T-helper 2 cell treated with Interferon-gamma antibody and Interleukin-4, amounts not matched to agents 100 ng/mL and 5 ng/mL, for 36 hours (primary cell): Measurements from ENCODE around the gene SLC38A2. TPM values are rescaled to one million over a fixed set of nuclear protein-coding genes. Genes with fewer than 3 reads are reported as not detected.

Experiments used
- intact Hi-C: fragments of 100-400 bp; cut with micrococcal nuclease; formaldehyde crosslinking; loops from one replicate; pipeline ENCODE4 v1.15.1; 2023
- total RNA-seq: library from RNA; stranded (reverse); gene quantifications from 2 replicates; pipeline ENCODE4 v1.2.3, GENCODE V29; 2022

SLC38A2 gene
- total RNA-seq, 1 donor from 2014 or later, result 168 TPM

GRCh38 chr12:46377678-46378077 is 5.1 kb upstream of the SLC38A2 start:
- intact Hi-C loops, result loop anchor here (10.0 kb wide), 1 partner anchor 987 kb away; no protein-coding TSS in a partner anchor

DNA sequence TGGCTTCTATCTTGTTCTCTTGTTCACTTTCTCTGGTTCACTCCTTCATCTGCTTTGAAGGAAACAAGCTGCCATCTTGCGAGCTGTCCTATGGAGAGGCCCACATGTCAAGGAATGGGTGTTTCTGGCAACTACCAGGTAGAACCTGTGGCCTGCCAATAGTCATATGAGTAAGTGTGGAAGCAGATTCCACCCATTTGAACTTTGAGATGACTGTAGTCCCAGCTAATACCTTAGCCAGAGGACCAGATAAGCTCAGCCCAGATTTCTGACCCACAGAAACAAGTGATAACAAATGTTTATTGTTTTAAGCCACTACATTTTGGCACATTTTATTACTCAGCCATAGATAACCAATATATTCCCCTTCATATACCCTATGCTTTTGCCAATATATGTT is 4.0 kb upstream of the SLC38A2 start:
- intact Hi-C loops, result loop anchor here (10.0 kb wide), 1 partner anchor 988 kb away; no protein-coding TSS in a partner anchor

DNA sequence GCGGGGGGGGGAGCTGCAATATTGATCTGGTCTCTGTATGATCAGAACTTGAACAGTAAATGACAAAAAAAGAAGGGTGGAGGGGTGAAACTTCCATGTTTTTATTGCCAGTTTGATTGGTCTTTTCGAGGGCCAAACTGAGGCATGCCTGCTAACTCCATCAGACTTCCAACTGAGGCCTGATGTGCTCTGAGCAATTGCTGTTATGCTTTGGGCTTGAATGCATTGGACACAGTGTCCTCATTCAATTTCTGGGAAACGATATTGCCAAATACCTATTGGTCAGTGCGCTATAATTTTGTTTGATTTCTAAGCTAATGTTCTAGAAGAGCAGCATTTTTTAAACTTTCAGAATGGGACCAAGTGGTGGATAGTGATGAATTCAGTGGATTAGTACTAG is 2.1 kb upstream of the SLC38A2 start:
- intact Hi-C loops, result loop anchor here (5.0 to 10.0 kb wide), 4 partner anchors 98 to 1333 kb away; partner anchors contain the start of genes ARID2 and RPAP3

- intact Hi-C loops, result loop anchor here (5.0 to 10.0 kb wide), 4 partner anchors 98 to 1333 kb away; partner anchors contain the start of genes ARID2 and RPAP3
Observed at GRCh38 chr12:46374310-46374709, 1.7 kb upstream of the SLC38A2 start.

GRCh38 chr12:46373301-46374296 is 1.0 kb upstream of the SLC38A2 start:
- intact Hi-C loops, result loop anchor here (2.0 to 10.0 kb wide), 5 partner anchors 99 to 1334 kb away; partner anchors contain the start of genes ARID2 and RPAP3

GRCh38 chr12:46371718-46372543 is 642 bp downstream of the SLC38A2 start:
- intact Hi-C loops, result loop anchor here (1.0 to 10.0 kb wide), 15 partner anchors 11 to 1335 kb away; partner anchors contain the start of genes ARID2, RPAP3, SCAF11 and SLC38A1

- intact Hi-C loops, result loop anchor here (1.0 to 10.0 kb wide), 8 partner anchors 10 to 1336 kb away; partner anchors contain the start of genes ARID2 and RPAP3
Observed at GRCh38 chr12:46370792-46371717, 1.5 kb downstream of the SLC38A2 start.

DNA sequence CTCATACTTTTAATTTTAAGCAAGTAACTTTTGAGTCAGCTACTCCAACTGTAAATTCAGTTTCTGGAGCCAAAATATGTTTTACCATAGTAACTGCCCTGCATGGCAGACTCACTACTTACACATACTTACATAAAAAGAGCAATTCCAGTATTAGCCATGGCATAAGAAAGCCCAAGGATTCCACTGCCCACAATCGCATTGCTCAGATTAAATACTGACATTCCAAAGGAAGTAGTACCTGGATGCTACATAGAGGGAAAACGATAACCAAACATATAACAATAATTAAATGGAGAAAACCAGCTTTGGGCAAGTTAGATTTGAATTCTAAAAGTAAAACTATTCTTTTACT is 2.2 kb downstream of the SLC38A2 start:
- intact Hi-C loops, result loop anchor here (2.0 to 10.0 kb wide), 5 partner anchors 102 to 1337 kb away; partner anchors contain the start of genes ARID2 and RPAP3

DNA sequence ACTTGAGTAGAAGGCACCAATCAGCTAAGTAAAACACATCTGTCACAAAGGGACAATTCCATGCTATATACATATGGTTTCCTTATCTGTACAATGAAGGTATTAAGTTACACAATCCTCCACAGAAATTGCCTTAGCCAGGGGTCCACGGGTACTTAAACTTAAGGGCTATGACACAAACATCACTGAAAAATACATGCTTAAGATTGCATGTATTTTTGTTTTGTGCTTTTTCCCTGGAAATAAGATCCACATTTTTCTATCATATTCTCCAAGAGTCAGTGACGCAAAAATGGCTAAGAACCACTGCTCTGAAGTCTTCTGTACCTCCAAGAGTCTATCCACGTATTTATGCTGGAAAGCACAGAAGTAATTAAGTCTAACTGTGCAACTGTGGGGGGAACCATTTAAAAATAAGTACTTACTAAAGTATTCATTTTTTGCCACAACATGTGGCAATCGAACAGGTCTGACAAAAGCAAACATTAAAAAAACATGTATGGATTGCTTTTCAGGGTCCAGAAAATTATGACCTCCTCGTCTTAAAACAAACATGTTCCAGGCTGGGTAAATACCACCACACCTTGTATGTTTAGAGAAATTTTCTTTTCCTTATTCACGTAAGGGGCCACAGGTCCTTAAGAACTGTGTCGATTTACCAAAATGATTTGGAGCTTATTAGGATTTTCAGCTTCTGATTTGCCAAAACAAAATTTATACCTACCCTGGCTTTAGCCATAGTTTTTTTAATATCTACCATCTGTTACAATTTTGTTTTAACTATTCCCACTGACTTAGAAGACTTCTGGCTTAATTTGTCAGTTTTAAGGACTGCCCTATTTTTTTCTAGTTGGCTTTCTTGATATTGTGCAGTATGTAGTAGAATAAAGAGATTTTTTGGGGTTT is 2.8 kb downstream of the SLC38A2 start:
- intact Hi-C loops, result loop anchor here (2.0 to 10.0 kb wide), 6 partner anchors 103 to 1338 kb away; partner anchors contain the start of genes ARID2 and RPAP3

GRCh38 chr12:46369095-46369473 is 3.5 kb downstream of the SLC38A2 start:
- intact Hi-C loops, result loop anchor here (5.0 kb wide), 1 partner anchor 217 kb away; no protein-coding TSS in a partner anchor

- intact Hi-C loops, result loop anchor here (5.0 kb wide), 1 partner anchor 216 kb away; no protein-coding TSS in a partner anchor
Observed at GRCh38 chr12:46368684-46369083, 3.9 kb downstream of the SLC38A2 start.

- intact Hi-C loops, result loop anchor here (5.0 kb wide), 1 partner anchor 216 kb away; no protein-coding TSS in a partner anchor
Observed at GRCh38 chr12:46368138-46368537, 4.4 kb downstream of the SLC38A2 start.

- intact Hi-C loops, result loop anchor here (5.0 kb wide), 1 partner anchor 215 kb away; no protein-coding TSS in a partner anchor
Observed at GRCh38 chr12:46367351-46368029, 5.1 kb downstream of the SLC38A2 start.

DNA sequence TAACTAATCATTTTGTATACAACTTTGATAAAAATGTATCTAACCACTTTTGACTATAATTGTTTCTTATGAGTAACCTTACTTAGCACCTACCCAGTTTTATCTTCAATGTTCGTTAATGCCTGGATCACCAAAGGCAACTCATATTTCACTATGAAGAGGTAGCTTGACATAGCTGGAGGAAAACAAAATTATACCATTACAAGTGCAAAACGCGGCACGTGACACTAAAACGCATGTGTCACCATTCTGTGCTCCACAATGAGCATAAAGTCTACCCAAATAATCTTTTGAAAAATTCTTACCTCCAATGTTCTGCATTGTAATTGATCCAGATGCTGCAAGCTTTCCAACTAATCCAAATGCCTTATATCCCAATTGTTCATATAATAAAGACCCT is 5.8 kb downstream of the SLC38A2 start:
- intact Hi-C loops, result loop anchor here (5.0 kb wide), 1 partner anchor 214 kb away; no protein-coding TSS in a partner anchor

- intact Hi-C loops, result loop anchor here (5.0 kb wide), 1 partner anchor 214 kb away; no protein-coding TSS in a partner anchor
Observed at GRCh38 chr12:46365951-46366379, 6.6 kb downstream of the SLC38A2 start.

DNA sequence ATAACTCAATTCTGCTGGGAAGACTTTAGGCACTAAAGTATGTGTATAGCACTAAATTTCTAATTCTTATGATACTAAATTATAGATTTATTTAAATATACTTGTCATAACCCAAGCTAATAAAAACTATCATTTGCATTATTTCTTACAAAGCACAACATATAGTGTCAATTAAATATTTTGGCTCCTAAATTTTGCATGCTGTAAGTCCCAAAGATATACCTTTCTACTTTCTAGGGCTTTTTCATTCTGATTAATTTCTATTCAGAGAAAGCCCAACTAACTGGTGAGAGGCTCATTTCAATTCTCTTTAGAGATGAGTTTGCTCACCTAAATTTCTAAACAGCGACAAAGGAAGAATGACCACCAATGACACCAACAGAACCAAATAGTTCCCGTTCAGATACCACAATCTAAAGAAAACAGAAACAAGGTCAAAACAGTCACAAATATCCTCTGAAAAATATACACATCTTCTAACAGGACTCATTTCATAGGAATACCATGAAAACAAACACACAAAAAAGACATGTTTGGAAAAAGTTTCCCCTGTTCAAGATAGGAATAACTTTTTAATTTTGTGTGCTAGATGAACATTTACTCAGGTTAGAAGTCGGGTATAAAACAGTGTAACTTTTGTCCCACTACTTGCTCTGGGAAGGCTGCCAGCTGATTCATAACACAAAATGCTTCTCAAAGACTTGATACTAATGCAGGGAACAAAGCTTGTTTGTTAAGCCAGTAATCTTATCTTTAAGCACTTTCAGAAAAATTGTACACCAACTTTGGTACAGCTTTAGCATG is 7.6 kb downstream of the SLC38A2 start:
- intact Hi-C loops, result loop anchor here (5.0 kb wide), 1 partner anchor 213 kb away; no protein-coding TSS in a partner anchor

DNA sequence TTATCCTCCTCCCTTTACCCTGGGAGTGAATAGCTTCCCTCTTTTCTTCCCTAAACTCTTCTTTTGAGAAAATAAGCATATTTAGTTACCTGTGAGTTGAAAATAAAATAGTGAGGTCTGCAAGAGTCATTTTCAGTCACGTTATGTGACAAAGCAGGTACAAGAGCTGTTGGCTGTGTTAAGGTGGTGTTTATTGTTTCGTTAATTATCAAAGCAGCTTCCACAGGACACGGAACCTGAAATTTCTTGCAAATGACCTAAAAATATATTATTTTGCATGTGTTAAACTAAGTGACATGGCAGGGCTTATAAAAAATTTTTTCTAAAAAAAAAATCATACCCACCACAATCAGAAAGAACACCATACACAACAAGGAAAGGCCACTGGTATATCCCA is 8.3 kb downstream of the SLC38A2 start:
- intact Hi-C loops, result no loop called here
